GM19463 (cell line): ENCODE measurements around the gene HSPA5.
"Not testable (repeated sequence)": the region's sequence is repeated elsewhere in the genome, so short reads cannot be mapped to it uniquely, and the experiment has no call there.

Experiments
- ATAC-seq: cut with Tn5 transposase; IDR thresholded peaks from one replicate; pipeline ENCODE4 v1.9.1; 2021; ENCODE audit warnings: mild to moderate bottlenecking, moderate library complexity; ENCODE audit not compliant: unreplicated experiment

Gene HSPA5

GRCh38 chr9:125243792-125244260 is 2.7 kb upstream of the HSPA5 start:
- ATAC-seq: no peak

GRCh38 chr9:125241863-125242739 is 958 bp upstream of the HSPA5 start:
- ATAC-seq: peak; percentile 5

GRCh38 chr9:125240649-125240999 is 519 bp downstream of the HSPA5 start:
- ATAC-seq: peak; percentile 1

GRCh38 chr9:125239631-125240597 is 1.2 kb downstream of the HSPA5 start:
- ATAC-seq: no peak

GRCh38 chr9:125238915-125239446 is 2.2 kb downstream of the HSPA5 start:
- no peak for ATAC-seq

GRCh38 chr9:125238127-125238914 is 2.8 kb downstream of the HSPA5 start:
- ATAC-seq: no peak

GRCh38 chr9:125236520-125237159 is 4.5 kb downstream of the HSPA5 start:
- ATAC-seq: not testable (repeated sequence)

- ATAC-seq: no peak
Measured at GRCh38 chr9:125235804-125236519, 5.2 kb downstream of the HSPA5 start.

- ATAC-seq: not testable (repeated sequence)
Measured at GRCh38 chr9:125234099-125234498, 7.0 kb downstream of the HSPA5 start.

GRCh38 chr9:125233678-125234077 is 7.5 kb downstream of the HSPA5 start:
- ATAC-seq: no peak

- ATAC-seq: no peak
Measured at GRCh38 chr9:125227761-125228160, 13.4 kb downstream of the HSPA5 start.

GRCh38 chr9:125224858-125225257 is 16.3 kb downstream of the HSPA5 start:
- ATAC-seq: not testable (repeated sequence)

- ATAC-seq: no peak
Measured at GRCh38 chr9:125218621-125219020, 22.5 kb downstream of the HSPA5 start.

- no peak for ATAC-seq
Measured at GRCh38 chr9:125214186-125214585, 27.0 kb downstream of the HSPA5 start.

GRCh38 chr9:125204477-125204876 is 36.7 kb downstream of the HSPA5 start:
- no peak for ATAC-seq

- no peak for ATAC-seq
Measured at GRCh38 chr9:125202846-125203618, 38.1 kb downstream of the HSPA5 start.

- peak; percentile 99 for ATAC-seq
Measured at GRCh38 chr9:125200216-125201047, 40.7 kb downstream of the HSPA5 start, which contains the start of gene RABEPK. RABEPK (plus strand) TSS chr9:125200542; CDS start chr9:125203014, 2,472 bp downstream.
